Immature natural killer cell (primary cell): Measurements from ENCODE around the gene DCDC2C. TPM values are rescaled to one million over a fixed set of nuclear protein-coding genes. Genes with fewer than 3 reads are reported as not detected.

Experiments used
- DNase-seq, 3 donors: peaks; one replicate each; pipeline ENCODE4 v3.0.0; 2022; ENCODE audit warnings: mixed read lengths in 1 of 3
- H3K27ac Mint-ChIP-seq, 6 donors: one replicate each; pipeline ENCODE4 v1.8.0; 2020; ENCODE audit warnings: mixed read lengths in 6 of 6, mild to moderate bottlenecking in 5 of 6, inconsistent platforms in 4 of 6, moderate library complexity in 3 of 6
- H3K27me3 Mint-ChIP-seq, 3 donors: one replicate each; pipeline ENCODE4 v1.8.0; 2020 to 2021; ENCODE audit warnings: low read depth in 3 of 3, mild to moderate bottlenecking in 3 of 3, mixed read lengths in 3 of 3, moderate library complexity in 3 of 3, inconsistent platforms in 1 of 3
- H3K36me3 Mint-ChIP-seq, 3 donors: one replicate each; pipeline ENCODE4 v1.8.0; 2020; ENCODE audit warnings: mixed read lengths in 3 of 3, inconsistent platforms in 2 of 3, mild to moderate bottlenecking in 2 of 3
- H3K4me1 Mint-ChIP-seq, 2 donors: one replicate each; pipeline ENCODE4 v1.8.0; 2020; ENCODE audit warnings: inconsistent platforms in 2 of 2, mild to moderate bottlenecking in 2 of 2, mixed read lengths in 2 of 2, moderate library complexity in 1 of 2
- H3K4me3 Mint-ChIP-seq, 5 donors: one replicate each; pipeline ENCODE4 v1.8.0; 2020; ENCODE audit warnings: mild to moderate bottlenecking in 5 of 5, mixed read lengths in 5 of 5, inconsistent platforms in 3 of 5, moderate library complexity in 3 of 5
- H3K9me3 Mint-ChIP-seq, 6 donors: one replicate each; pipeline ENCODE4 v1.8.0; 2020; ENCODE audit warnings: mild to moderate bottlenecking in 6 of 6, mixed read lengths in 6 of 6, inconsistent platforms in 4 of 6, moderate library complexity in 3 of 6
- polyA plus RNA-seq, 3 donors: library from polyadenylated mRNA; unstranded; fragments of 300-500 nt; fragmentation: Illumina TruSeq; gene quantifications; one replicate each; pipeline ENCODE4 v1.2.3, GENCODE V29; 2021

DCDC2C gene
- polyA plus RNA-seq, 3 donors from 2014 or later: not detected

- Mint-ChIP-seq H3K27ac (no peak overlapping the region), H3K27me3 (peaks cover 2 to 5% (median 4%) of the 10 kb centered on the region in 3 donors), H3K4me3 (no peak overlapping the region), H3K9me3 (no peaks in the 10 kb centered on the region), H3K4me1 (no peaks in the 10 kb centered on the region), H3K36me3 (no peaks in the 10 kb centered on the region)
- no peak for DNase-seq
Observed at GRCh38 chr2:3664925-3665324, 38.5 kb upstream of the DCDC2C start.

GRCh38 chr2:3665886-3666612 is 37.3 kb upstream of the DCDC2C start:
- H3K4me1 Mint-ChIP-seq: no peaks in the 10 kb centered on the region
- peaks cover 2 to 7% (median 4%) of the 10 kb centered on the region in 3 donors for H3K27me3 Mint-ChIP-seq
- no peaks in the 10 kb centered on the region for H3K36me3 Mint-ChIP-seq
- no peaks in the 10 kb centered on the region for H3K9me3 Mint-ChIP-seq
- H3K27ac Mint-ChIP-seq: no peak overlapping the region
- no peak overlapping the region for H3K4me3 Mint-ChIP-seq
- no peak for DNase-seq

- no peaks in the 10 kb centered on the region for H3K36me3 Mint-ChIP-seq
- no peak overlapping the region for H3K4me3 Mint-ChIP-seq
- peaks cover 2 to 7% (median 4%) of the 10 kb centered on the region in 3 donors for H3K27me3 Mint-ChIP-seq
- H3K4me1 Mint-ChIP-seq: no peaks in the 10 kb centered on the region
- H3K9me3 Mint-ChIP-seq: no peaks in the 10 kb centered on the region
- H3K27ac Mint-ChIP-seq: no peak overlapping the region
- DNase-seq: no peak
Observed at GRCh38 chr2:3666613-3666975, 36.8 kb upstream of the DCDC2C start.

- no peaks in the 10 kb centered on the region for H3K36me3 Mint-ChIP-seq
- no peaks in the 10 kb centered on the region for H3K4me1 Mint-ChIP-seq
- DNase-seq: no peak
- peaks cover 2 to 7% (median 4%) of the 10 kb centered on the region in 3 donors for H3K27me3 Mint-ChIP-seq
- H3K4me3 Mint-ChIP-seq: no peak overlapping the region
- no peaks in the 10 kb centered on the region for H3K9me3 Mint-ChIP-seq
- H3K27ac Mint-ChIP-seq: no peak overlapping the region
Observed at GRCh38 chr2:3667151-3667631, 36.2 kb upstream of the DCDC2C start.

GRCh38 chr2:3669656-3670055 is 33.7 kb upstream of the DCDC2C start:
- H3K4me3 Mint-ChIP-seq: no peak overlapping the region
- no peak overlapping the region for H3K27ac Mint-ChIP-seq
- H3K9me3 Mint-ChIP-seq: no peaks in the 10 kb centered on the region
- DNase-seq: no peak
- no peaks in the 10 kb centered on the region for H3K4me1 Mint-ChIP-seq
- no peaks in the 10 kb centered on the region for H3K36me3 Mint-ChIP-seq
- H3K27me3 Mint-ChIP-seq: peaks cover 2 to 7% (median 4%) of the 10 kb centered on the region in 3 donors

GRCh38 chr2:3670376-3670775 is 33.0 kb upstream of the DCDC2C start:
- H3K9me3 Mint-ChIP-seq: no peaks in the 10 kb centered on the region
- DNase-seq: no peak
- H3K27ac Mint-ChIP-seq: no peak overlapping the region
- no peaks in the 10 kb centered on the region for H3K36me3 Mint-ChIP-seq
- no peak overlapping the region for H3K4me3 Mint-ChIP-seq
- peaks cover 2 to 7% (median 4%) of the 10 kb centered on the region in 3 donors for H3K27me3 Mint-ChIP-seq
- H3K4me1 Mint-ChIP-seq: no peaks in the 10 kb centered on the region

- peaks cover 2 to 6% (median 4%) of the 10 kb centered on the region in 3 donors for H3K27me3 Mint-ChIP-seq
- DNase-seq: no peak
- no peaks in the 10 kb centered on the region for H3K9me3 Mint-ChIP-seq
- H3K4me3 Mint-ChIP-seq: no peak overlapping the region
- no peak overlapping the region for H3K27ac Mint-ChIP-seq
- H3K36me3 Mint-ChIP-seq: no peaks in the 10 kb centered on the region
- H3K4me1 Mint-ChIP-seq: no peaks in the 10 kb centered on the region
Observed at GRCh38 chr2:3670941-3671340, 32.4 kb upstream of the DCDC2C start.

GRCh38 chr2:3672861-3673678 is 30.3 kb upstream of the DCDC2C start:
- H3K4me1 Mint-ChIP-seq: no peaks in the 10 kb centered on the region
- H3K27ac Mint-ChIP-seq: no peak overlapping the region
- no peaks in the 10 kb centered on the region for H3K36me3 Mint-ChIP-seq
- no peak for DNase-seq
- H3K9me3 Mint-ChIP-seq: no peaks in the 10 kb centered on the region
- peaks cover 2 to 5% (median 2%) of the 10 kb centered on the region in 3 donors for H3K27me3 Mint-ChIP-seq
- no peak overlapping the region for H3K4me3 Mint-ChIP-seq

GRCh38 chr2:3674066-3674845 is 29.1 kb upstream of the DCDC2C start:
- H3K4me3 Mint-ChIP-seq: no peak overlapping the region
- no peaks in the 10 kb centered on the region for H3K4me1 Mint-ChIP-seq
- H3K36me3 Mint-ChIP-seq: no peaks in the 10 kb centered on the region
- no peak for DNase-seq
- no peak overlapping the region for H3K27ac Mint-ChIP-seq
- no peaks in the 10 kb centered on the region for H3K9me3 Mint-ChIP-seq
- peaks cover 0 to 11% (median 2%) of the 10 kb centered on the region in 3 donors for H3K27me3 Mint-ChIP-seq

GRCh38 chr2:3675687-3676086 is 27.7 kb upstream of the DCDC2C start:
- Mint-ChIP-seq H3K27ac (no peak overlapping the region), H3K4me1 (no peaks in the 10 kb centered on the region), H3K4me3 (no peak overlapping the region)

GRCh38 chr2:3677436-3677835 is 25.9 kb upstream of the DCDC2C start:
- Mint-ChIP-seq H3K36me3 (no peaks in the 10 kb centered on the region), H3K4me1 (no peaks in the 10 kb centered on the region), H3K27me3 (peaks cover 0 to 9% (median 2%) of the 10 kb centered on the region in 3 donors), H3K9me3 (no peaks in the 10 kb centered on the region), H3K27ac (no peak overlapping the region), H3K4me3 (no peak overlapping the region)
- no peak for DNase-seq

More at GRCh38 chr2:3675687-3676086, 27.7 kb upstream of the DCDC2C start:
- Mint-ChIP-seq H3K27me3 (peaks cover 0 to 9% (median 2%) of the 10 kb centered on the region in 3 donors), H3K36me3 (no peaks in the 10 kb centered on the region), H3K9me3 (no peaks in the 10 kb centered on the region)
- no peak for DNase-seq

- H3K27ac Mint-ChIP-seq: no peak overlapping the region
- DNase-seq: no peak
- no peaks in the 10 kb centered on the region for H3K36me3 Mint-ChIP-seq
- no peaks in the 10 kb centered on the region for H3K9me3 Mint-ChIP-seq
- no peak overlapping the region for H3K4me3 Mint-ChIP-seq
- H3K27me3 Mint-ChIP-seq: peaks cover 0 to 9% (median 5%) of the 10 kb centered on the region in 3 donors
- no peaks in the 10 kb centered on the region for H3K4me1 Mint-ChIP-seq
Observed at GRCh38 chr2:3678212-3678611, 25.2 kb upstream of the DCDC2C start.

- H3K36me3 Mint-ChIP-seq: no peaks in the 10 kb centered on the region
- no peak overlapping the region for H3K27ac Mint-ChIP-seq
- no peak for DNase-seq
- H3K4me3 Mint-ChIP-seq: no peak overlapping the region
- H3K27me3 Mint-ChIP-seq: peaks cover 0 to 9% (median 5%) of the 10 kb centered on the region in 3 donors
- no peaks in the 10 kb centered on the region for H3K9me3 Mint-ChIP-seq
- no peaks in the 10 kb centered on the region for H3K4me1 Mint-ChIP-seq
Observed at GRCh38 chr2:3679180-3679579, 24.2 kb upstream of the DCDC2C start.
